WERI-Rb-1 (cell line): ENCODE results near the gene KIAA0319L.

Experiments used
- DNase-seq: peaks from one replicate; pipeline ENCODE4 v3.0.0-alpha.2; 2020
- H3K27ac ChIP-seq: fragments of 250-450 bp; sonication (Bioruptor Pico); 2 replicates; pipeline ENCODE4 v1.5.1; 2020; ENCODE audit warnings: mild to moderate bottlenecking, moderate library complexity
- H3K27me3 ChIP-seq: fragments of 250-450 bp; sonication (Bioruptor Pico); 2 replicates; pipeline ENCODE4 v1.5.1; 2021; ENCODE audit warnings: mild to moderate bottlenecking, low read depth, moderate library complexity; ENCODE audit not compliant: insufficient read depth, severe bottlenecking
- H3K36me3 ChIP-seq: fragments of 250-450 bp; sonication (Bioruptor Pico); 2 replicates; pipeline ENCODE4 v1.5.1; 2020; ENCODE audit warnings: mild to moderate bottlenecking, moderate library complexity
- H3K4me3 ChIP-seq: 2 replicates; pipeline ENCODE4 v1.5.1; 2011; ENCODE audit warnings: low read depth, mild to moderate bottlenecking, control low read depth, low read length
- H3K9me3 ChIP-seq: fragments of 250-450 bp; sonication (Bioruptor Pico); 2 replicates; pipeline ENCODE4 v1.5.1; 2021; ENCODE audit warnings: mild to moderate bottlenecking, moderate library complexity; ENCODE audit not compliant: severe bottlenecking
- CTCF ChIP-seq: IDR thresholded peaks from 2 replicates; pipeline ENCODE4 v1.5.1; 2011; ENCODE audit warnings: low read depth, mild to moderate bottlenecking, control low read depth, inconsistent platforms, low read length

The KIAA0319L gene

GRCh38 chr1:35449334-35450008 lies 107.7 kb downstream of the KIAA0319L start:
- Histone ChIP-seq H3K36me3 (peaks cover 21% of the 10 kb centered on the region), H3K4me3 (no peak overlapping the region), H3K27me3 (no peaks in the 10 kb centered on the region), H3K9me3 (no peaks in the 10 kb centered on the region), H3K27ac (peak overlapping the region; percentile 69)
- TF ChIP-seq CTCF, result no peak
- DNase-seq, result peak; percentile 73

GRCh38 chr1:35448344-35448801 lies 108.8 kb downstream of the KIAA0319L start:
- H3K36me3 ChIP-seq, result peaks cover 30% of the 10 kb centered on the region
- TF ChIP-seq CTCF, result no peak
- DNase-seq, result no peak
- peak overlapping the region; percentile 69 for H3K27ac ChIP-seq
- H3K27me3 ChIP-seq, result no peaks in the 10 kb centered on the region
- no peak overlapping the region for H3K4me3 ChIP-seq
- no peaks in the 10 kb centered on the region for H3K9me3 ChIP-seq

- no peaks in the 10 kb centered on the region for H3K27me3 ChIP-seq
- H3K36me3 ChIP-seq, result peaks cover 41% of the 10 kb centered on the region
- no peaks in the 10 kb centered on the region for H3K9me3 ChIP-seq
- TF ChIP-seq CTCF, result no peak
- no peak overlapping the region for H3K4me3 ChIP-seq
- H3K27ac ChIP-seq, result no peak overlapping the region
- DNase-seq, result no peak
Measured at GRCh38 chr1:35447278-35447677, 109.9 kb downstream of the KIAA0319L start.

GRCh38 chr1:35444519-35444774 lies 112.8 kb downstream of the KIAA0319L start:
- H3K4me3 ChIP-seq, result no peak overlapping the region
- DNase-seq, result no peak
- H3K9me3 ChIP-seq, result no peaks in the 10 kb centered on the region
- no peaks in the 10 kb centered on the region for H3K27me3 ChIP-seq
- TF ChIP-seq CTCF, result no peak
- H3K36me3 ChIP-seq, result peaks cover 68% of the 10 kb centered on the region
- H3K27ac ChIP-seq, result no peak overlapping the region

GRCh38 chr1:35443768-35444518 lies 113.3 kb downstream of the KIAA0319L start:
- peaks cover 68% of the 10 kb centered on the region for H3K36me3 ChIP-seq
- no peaks in the 10 kb centered on the region for H3K27me3 ChIP-seq

More at GRCh38 chr1:35443768-35444518, 113.3 kb downstream of the KIAA0319L start:
- H3K9me3 ChIP-seq, result no peaks in the 10 kb centered on the region
- no peak for DNase-seq
- no peak overlapping the region for H3K27ac ChIP-seq
- TF ChIP-seq CTCF, result no peak
- H3K4me3 ChIP-seq, result no peak overlapping the region
